T-helper 2 cell treated with Interferon-gamma antibody and Interleukin-4, amounts not matched to agents 100 ng/mL and 5 ng/mL, for 36 hours (primary cell): ENCODE results near the gene CDH15. TPM values are rescaled to one million over a fixed set of nuclear protein-coding genes. Genes with fewer than 3 reads are reported as not detected.

ENCODE experiments used
- intact Hi-C: fragments of 100-400 bp; cut with micrococcal nuclease; formaldehyde crosslinking; loops from one replicate; pipeline ENCODE4 v1.15.1; 2023
- total RNA-seq: library from RNA; stranded (reverse); gene quantifications from 2 replicates; pipeline ENCODE4 v1.2.3, GENCODE V29; 2022

CDH15 gene
- total RNA-seq, 1 donor from 2014 or later: not detected

GRCh38 chr16:89221604-89222003, 50.1 kb downstream of the CDH15 start:
- intact Hi-C loops: no loop called here

- intact Hi-C loops: no loop called here
These were observed 51.4 kb downstream of the CDH15 start for GRCh38 chr16:89222931-89223330.

- intact Hi-C loops: no loop called here
These were observed 53.1 kb downstream of the CDH15 start for GRCh38 chr16:89224665-89225064.

GRCh38 chr16:89230255-89230654, 58.7 kb downstream of the CDH15 start:
- intact Hi-C loops: no loop called here

GRCh38 chr16:89232107-89232506, 60.6 kb downstream of the CDH15 start:
- intact Hi-C loops: no loop called here

GRCh38 chr16:89233678-89234490, 62.3 kb downstream of the CDH15 start:
- intact Hi-C loops: no loop called here

- intact Hi-C loops: no loop called here
These were observed 66.2 kb downstream of the CDH15 start for GRCh38 chr16:89237733-89238132.

GRCh38 chr16:89241187-89242007, 69.8 kb downstream of the CDH15 start:
- intact Hi-C loops: loop anchor here (1.0 to 10.0 kb wide), 6 partner anchors 71 to 633 kb away; partner anchors contain the start of genes CDH15, CHMP1A, SPATA33 and SPG7

GRCh38 chr16:89242795-89243200, 71.2 kb downstream of the CDH15 start:
- intact Hi-C loops: loop anchor here (5.0 to 10.0 kb wide), 2 partner anchors 415 to 632 kb away; partner anchors contain the start of genes CHMP1A, SPATA33 and TCF25

- intact Hi-C loops: loop anchor here (5.0 to 10.0 kb wide), 2 partner anchors 414 to 631 kb away; partner anchors contain the start of genes CHMP1A, SPATA33 and TCF25
These were observed 72.1 kb downstream of the CDH15 start for GRCh38 chr16:89243664-89244063.

GRCh38 chr16:89244264-89244663, 72.7 kb downstream of the CDH15 start:
- intact Hi-C loops: loop anchor here (5.0 to 10.0 kb wide), 2 partner anchors 413 to 631 kb away; partner anchors contain the start of genes CHMP1A, SPATA33 and TCF25

GRCh38 chr16:89244754-89245153, 73.2 kb downstream of the CDH15 start:
- intact Hi-C loops: loop anchor here (5.0 to 10.0 kb wide), 2 partner anchors 413 to 630 kb away; partner anchors contain the start of genes CHMP1A, SPATA33 and TCF25

Other genes starting within 250 kb of the CDH15 start
- 0.64 and 0.73 TPM in 2 replicates for gene CBFA2T3, start 194.5 kb upstream of the CDH15 start, total RNA-seq
- gene ACSF3, start 77.9 kb upstream of the CDH15 start, total RNA-seq: 50.0 and 51.4 TPM in 2 replicates
- 1.4 and 2.5 TPM in 2 replicates for gene SLC22A31, start 28.8 kb downstream of the CDH15 start, total RNA-seq
- gene ZNF778, start 46.0 kb downstream of the CDH15 start, total RNA-seq: 6.2 and 9.0 TPM in 2 replicates